Fibroblast of villous mesenchyme (primary cell): ENCODE measurements around the gene SEC63. TPM values are rescaled to one million over a fixed set of nuclear protein-coding genes. Genes with fewer than 3 reads are reported as not detected.

Experiments used
- DNase-seq: peaks from one replicate; pipeline ENCODE4 v3.0.0-alpha.2; 2010; ENCODE audit warnings: low read depth
- H3K4me3 ChIP-seq: 2 replicates; pipeline ENCODE4 v1.5.1; 2011; ENCODE audit warnings: low read depth, mild to moderate bottlenecking, low read length
- CTCF ChIP-seq: IDR thresholded peaks from 2 replicates; pipeline ENCODE4 v1.5.1; 2012; ENCODE audit warnings: low read depth, mild to moderate bottlenecking, low read length; ENCODE audit not compliant: insufficient read depth
- total RNA-seq: library from RNA; depleted of rRNA; stranded (reverse); fragments of >200 nt; gene quantifications from 2 replicates; pipeline ENCODE4 v1.2.3, GENCODE V29; 2012

The SEC63 gene
- total RNA-seq, 1 donor = 28.5 TPM

- peak overlapping the region; percentile 62 for H3K4me3 ChIP-seq
- peak; percentile 79 for DNase-seq
- peak; percentile 90 for TF ChIP-seq CTCF
Measured at GRCh38 chr6:107847844-107848802, 109.9 kb downstream of the SEC63 start.

- no peak overlapping the region for H3K4me3 ChIP-seq
- no peak for TF ChIP-seq CTCF
- DNase-seq = no peak
Measured at GRCh38 chr6:107846262-107846795, 111.7 kb downstream of the SEC63 start.

GRCh38 chr6:107845777-107846176, 112.2 kb downstream of the SEC63 start:
- no peak for TF ChIP-seq CTCF
- no peak overlapping the region for H3K4me3 ChIP-seq
- DNase-seq = no peak

- H3K4me3 ChIP-seq = no peak overlapping the region
- TF ChIP-seq CTCF = no peak
- DNase-seq = no peak
Measured at GRCh38 chr6:107843400-107843799, 114.6 kb downstream of the SEC63 start.

- H3K4me3 ChIP-seq = no peak overlapping the region
- no peak for TF ChIP-seq CTCF
- DNase-seq = no peak
Measured at GRCh38 chr6:107841275-107841670, 116.7 kb downstream of the SEC63 start.

- TF ChIP-seq CTCF = no peak
- DNase-seq = no peak
- no peak overlapping the region for H3K4me3 ChIP-seq
Measured at GRCh38 chr6:107840636-107841274, 117.3 kb downstream of the SEC63 start.
